OCI-LY7 (cell line): ENCODE results near the gene GSK3B.

Experiments
- EZH2phosphoT487 ChIP-seq: fragments of 200-600 bp; sonication (generic); IDR thresholded peaks from 2 replicates; pipeline ENCODE4 v1.6.1; 2018; ENCODE audit warnings: low read depth, borderline replicate concordance, mild to moderate bottlenecking, mixed run types, antibody characterized with exemption, low read length, moderate library complexity, mixed read lengths
- TF ChIP-seq, protein P1 (sequence below): fragments of 200-600 bp; sonication (generic); conservative IDR thresholded peaks from 2 replicates; pipeline ENCODE4 v1.5.1; 2014; ENCODE audit warnings: mild to moderate bottlenecking, antibody characterized with exemption, low read length, moderate library complexity, mixed read lengths

DNA sequence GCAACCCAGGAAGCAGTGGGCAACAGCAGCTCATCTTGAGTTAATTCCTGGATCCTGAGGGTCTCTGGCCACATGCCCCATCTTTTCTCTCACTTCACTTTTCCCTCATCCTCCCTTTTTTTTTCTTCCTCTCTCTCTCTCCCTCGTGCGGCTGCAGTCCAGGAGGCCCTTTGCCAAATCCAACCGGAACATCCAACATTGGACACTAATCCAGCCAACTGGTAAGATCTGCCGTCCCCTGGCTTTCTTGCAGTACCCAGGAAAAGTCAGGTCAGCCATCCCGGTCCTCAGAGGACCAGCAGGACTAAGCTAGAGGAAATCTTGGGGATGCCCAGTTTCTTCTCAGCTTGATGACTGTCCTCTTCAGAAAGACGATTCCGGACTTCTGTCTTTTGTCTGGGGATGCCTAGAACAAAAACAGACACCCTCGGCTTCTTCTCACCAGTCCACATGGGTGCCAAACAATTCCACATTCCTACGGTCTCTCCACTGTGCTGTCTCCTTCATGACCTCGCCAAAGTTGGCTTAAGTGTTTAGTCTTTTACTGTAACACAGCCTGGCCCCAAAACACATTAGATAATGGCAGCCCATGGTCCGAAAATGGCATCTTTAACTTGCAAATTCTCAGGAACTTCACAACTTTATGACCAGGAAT lies 115.6 kb downstream of the GSK3B start:
- TF ChIP-seq, protein P1, sequence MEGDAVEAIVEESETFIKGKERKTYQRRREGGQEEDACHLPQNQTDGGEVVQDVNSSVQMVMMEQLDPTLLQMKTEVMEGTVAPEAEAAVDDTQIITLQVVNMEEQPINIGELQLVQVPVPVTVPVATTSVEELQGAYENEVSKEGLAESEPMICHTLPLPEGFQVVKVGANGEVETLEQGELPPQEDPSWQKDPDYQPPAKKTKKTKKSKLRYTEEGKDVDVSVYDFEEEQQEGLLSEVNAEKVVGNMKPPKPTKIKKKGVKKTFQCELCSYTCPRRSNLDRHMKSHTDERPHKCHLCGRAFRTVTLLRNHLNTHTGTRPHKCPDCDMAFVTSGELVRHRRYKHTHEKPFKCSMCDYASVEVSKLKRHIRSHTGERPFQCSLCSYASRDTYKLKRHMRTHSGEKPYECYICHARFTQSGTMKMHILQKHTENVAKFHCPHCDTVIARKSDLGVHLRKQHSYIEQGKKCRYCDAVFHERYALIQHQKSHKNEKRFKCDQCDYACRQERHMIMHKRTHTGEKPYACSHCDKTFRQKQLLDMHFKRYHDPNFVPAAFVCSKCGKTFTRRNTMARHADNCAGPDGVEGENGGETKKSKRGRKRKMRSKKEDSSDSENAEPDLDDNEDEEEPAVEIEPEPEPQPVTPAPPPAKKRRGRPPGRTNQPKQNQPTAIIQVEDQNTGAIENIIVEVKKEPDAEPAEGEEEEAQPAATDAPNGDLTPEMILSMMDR = no peak
- TF ChIP-seq EZH2phosphoT487 = no peak
